Ishikawa (cell line): ENCODE measurements around the gene OPRL1.

Source experiments
- CEBPB ChIP-seq: IDR thresholded peaks from 2 replicates; pipeline ENCODE4 v1.6.1; 2012
- CREB1 ChIP-seq: IDR thresholded peaks from 2 replicates; pipeline ENCODE4 v1.6.1; 2012; ENCODE audit warnings: low read depth
- EGR1 ChIP-seq: IDR thresholded peaks from 2 replicates; pipeline ENCODE4 v1.6.1; 2012
- EP300 ChIP-seq: IDR thresholded peaks from 2 replicates; pipeline ENCODE4 v1.6.1; 2012; ENCODE audit warnings: borderline replicate concordance
- FOXM1 ChIP-seq: IDR thresholded peaks from 2 replicates; pipeline ENCODE4 v1.6.1; 2012; ENCODE audit warnings: low read depth, borderline replicate concordance
- MAX ChIP-seq: IDR thresholded peaks from 2 replicates; pipeline ENCODE4 v1.6.1; 2012
- NFIC ChIP-seq: IDR thresholded peaks from 2 replicates; pipeline ENCODE4 v1.6.1; 2012
- RAD21 ChIP-seq: IDR thresholded peaks from 2 replicates; pipeline ENCODE4 v1.6.1; 2012; ENCODE audit warnings: low read depth
- TAF1 ChIP-seq: IDR thresholded peaks from 2 replicates; pipeline ENCODE4 v1.6.1; 2012; ENCODE audit warnings: low read depth, mild to moderate bottlenecking
- TCF12 ChIP-seq: IDR thresholded peaks from 2 replicates; pipeline ENCODE4 v1.6.1; 2012; ENCODE audit warnings: low read depth
- TEAD4 ChIP-seq: IDR thresholded peaks from 2 replicates; pipeline ENCODE4 v1.6.1; 2012
- YY1 ChIP-seq: IDR thresholded peaks from 2 replicates; pipeline ENCODE4 v1.6.1; 2012; ENCODE audit warnings: low read depth
- ZBTB7A ChIP-seq: IDR thresholded peaks from 2 replicates; pipeline ENCODE4 v1.6.1; 2012; ENCODE audit warnings: low read depth
- TF ChIP-seq, protein P1 (sequence below): IDR thresholded peaks from 2 replicates; pipeline ENCODE4 v1.6.1; 2012
- TF ChIP-seq, protein P2 (sequence below): IDR thresholded peaks from 2 replicates; pipeline ENCODE4 v1.6.1; 2012; ENCODE audit warnings: low read depth, mild to moderate bottlenecking

Gene OPRL1

DNA sequence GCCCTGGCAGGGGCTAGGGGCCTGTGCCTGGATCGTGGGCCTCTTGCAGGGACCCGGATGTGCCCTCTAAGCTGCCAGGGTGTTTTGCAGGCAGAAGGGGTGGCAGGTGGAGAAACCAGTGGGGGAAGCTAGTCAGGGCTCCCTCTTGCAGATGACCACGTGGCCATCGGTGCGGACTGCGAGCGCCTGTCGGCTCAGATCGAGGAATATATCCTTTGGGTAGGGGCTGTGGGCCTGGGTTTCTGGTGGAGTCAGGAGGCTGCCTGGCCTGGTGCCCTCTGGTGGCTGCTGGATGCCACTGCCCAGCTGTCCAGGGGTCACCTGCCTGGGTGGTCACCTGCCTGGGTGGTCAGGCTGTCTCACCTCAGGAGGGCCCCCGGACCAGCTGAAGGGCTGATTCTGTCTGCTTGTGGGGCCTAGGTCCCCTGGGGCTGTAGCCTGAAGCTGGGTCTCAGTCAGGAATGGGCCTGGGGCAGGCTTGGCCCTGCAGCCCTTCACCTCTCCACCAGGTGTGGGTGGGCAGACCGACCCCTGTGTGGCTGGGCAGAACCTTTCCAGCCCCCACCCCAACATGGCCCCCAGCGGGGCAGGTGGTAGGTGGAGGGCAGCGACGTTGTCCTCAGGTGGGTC is 10.2 kb upstream of the OPRL1 start:
- peak; percentile 25; the same call in 1 of the 2 replicates for TF ChIP-seq RAD21
- no peak for TF ChIP-seq EGR1

DNA sequence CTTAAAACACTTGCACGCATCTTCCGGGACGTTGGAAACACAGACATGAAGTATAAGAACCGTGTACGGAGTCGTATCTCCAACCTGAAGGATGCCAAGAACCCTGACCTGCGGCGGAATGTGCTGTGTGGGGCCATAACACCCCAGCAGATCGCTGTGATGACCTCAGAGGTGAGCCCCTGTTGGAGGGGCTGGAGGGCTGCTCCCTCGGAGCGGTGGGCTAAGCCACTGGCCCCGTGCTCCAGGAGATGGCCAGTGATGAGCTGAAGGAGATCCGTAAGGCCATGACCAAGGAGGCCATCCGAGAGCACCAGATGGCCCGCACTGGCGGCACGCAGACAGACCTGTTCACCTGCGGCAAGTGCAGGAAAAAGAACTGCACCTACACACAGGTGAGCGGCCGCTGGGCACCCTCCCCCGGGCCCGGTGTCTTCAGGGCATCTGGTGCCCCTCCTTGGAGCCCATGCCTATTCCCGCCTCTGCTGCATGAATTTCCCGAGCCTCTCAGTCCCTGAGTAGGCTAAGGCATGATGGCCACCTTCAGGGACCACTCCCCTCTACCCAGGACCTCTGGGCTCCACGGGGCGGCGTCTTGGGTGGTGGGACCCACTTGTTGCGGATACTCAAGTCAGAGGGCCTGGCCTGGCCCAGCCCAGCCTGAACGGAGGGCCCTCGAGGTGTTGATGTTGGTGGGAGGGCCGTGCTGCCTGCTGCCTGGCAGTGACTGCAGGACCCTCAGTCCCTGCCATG is 9.5 kb upstream of the OPRL1 start:
- TF ChIP-seq EGR1 (no peak), TAF1 (no peak), CREB1 (no peak), RAD21 (no peak), YY1 (no peak), ZBTB7A (no peak), FOXM1 (no peak), TEAD4 (no peak), MAX (no peak), CEBPB (no peak), NFIC (no peak)
- TF ChIP-seq, protein P1, sequence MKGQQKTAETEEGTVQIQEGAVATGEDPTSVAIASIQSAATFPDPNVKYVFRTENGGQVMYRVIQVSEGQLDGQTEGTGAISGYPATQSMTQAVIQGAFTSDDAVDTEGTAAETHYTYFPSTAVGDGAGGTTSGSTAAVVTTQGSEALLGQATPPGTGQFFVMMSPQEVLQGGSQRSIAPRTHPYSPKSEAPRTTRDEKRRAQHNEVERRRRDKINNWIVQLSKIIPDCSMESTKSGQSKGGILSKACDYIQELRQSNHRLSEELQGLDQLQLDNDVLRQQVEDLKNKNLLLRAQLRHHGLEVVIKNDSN = no peak

DNA sequence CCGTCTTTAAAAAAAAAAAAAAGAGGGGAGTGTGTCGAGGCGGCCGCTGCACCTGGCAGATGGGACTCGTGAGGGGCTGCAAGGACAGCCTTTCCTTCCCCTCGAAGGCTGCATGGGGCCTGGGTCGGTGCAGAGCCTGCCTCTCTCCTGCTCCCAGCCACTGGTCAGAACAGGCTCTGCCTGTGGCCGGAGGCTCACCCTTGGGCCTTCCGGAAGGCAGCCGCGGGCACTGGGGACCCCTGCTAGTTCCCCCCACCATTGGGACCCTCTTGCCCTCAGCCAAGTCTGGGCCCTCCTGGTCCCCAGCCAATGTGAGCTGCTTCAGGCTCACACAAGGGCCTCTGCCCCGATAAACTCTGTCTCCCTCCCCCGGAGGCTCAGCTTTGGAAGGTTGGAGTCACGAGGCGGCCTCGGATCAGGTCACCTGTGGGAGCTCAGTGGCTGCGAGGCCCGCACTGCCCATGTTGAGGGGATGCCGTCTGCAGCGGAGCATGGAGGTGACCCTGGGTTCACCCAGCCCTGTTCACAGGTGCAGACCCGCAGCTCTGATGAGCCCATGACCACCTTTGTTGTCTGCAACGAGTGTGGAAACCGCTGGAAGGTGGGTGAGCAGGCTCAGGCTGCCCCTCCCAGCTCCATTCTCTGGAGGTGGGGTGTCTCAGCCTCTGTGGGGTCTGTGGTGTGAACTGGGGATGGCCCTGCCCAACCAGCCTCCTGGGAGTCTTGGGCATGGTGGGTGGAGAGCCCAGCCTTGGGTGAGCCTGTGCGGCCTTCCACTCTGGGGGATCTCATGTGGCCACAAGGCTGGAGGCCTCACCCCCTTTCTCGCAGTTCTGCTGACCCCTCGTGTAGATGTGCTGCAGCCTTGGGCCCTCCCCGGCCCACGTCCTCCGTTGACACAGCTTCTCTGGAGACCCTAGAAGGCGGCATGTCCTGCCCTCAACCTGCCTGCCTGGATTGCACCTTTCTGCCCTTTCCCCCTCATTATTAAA is 8.2 kb upstream of the OPRL1 start:
- TF ChIP-seq FOXM1 (no peak), TEAD4 (no peak), MAX (no peak), CEBPB (no peak), TCF12 (no peak), NFIC (no peak), ZBTB7A (no peak), EGR1 (no peak), CREB1 (no peak), EP300 (no peak), TAF1 (no peak), RAD21 (no peak), YY1 (no peak)
- TF ChIP-seq, protein P2, sequence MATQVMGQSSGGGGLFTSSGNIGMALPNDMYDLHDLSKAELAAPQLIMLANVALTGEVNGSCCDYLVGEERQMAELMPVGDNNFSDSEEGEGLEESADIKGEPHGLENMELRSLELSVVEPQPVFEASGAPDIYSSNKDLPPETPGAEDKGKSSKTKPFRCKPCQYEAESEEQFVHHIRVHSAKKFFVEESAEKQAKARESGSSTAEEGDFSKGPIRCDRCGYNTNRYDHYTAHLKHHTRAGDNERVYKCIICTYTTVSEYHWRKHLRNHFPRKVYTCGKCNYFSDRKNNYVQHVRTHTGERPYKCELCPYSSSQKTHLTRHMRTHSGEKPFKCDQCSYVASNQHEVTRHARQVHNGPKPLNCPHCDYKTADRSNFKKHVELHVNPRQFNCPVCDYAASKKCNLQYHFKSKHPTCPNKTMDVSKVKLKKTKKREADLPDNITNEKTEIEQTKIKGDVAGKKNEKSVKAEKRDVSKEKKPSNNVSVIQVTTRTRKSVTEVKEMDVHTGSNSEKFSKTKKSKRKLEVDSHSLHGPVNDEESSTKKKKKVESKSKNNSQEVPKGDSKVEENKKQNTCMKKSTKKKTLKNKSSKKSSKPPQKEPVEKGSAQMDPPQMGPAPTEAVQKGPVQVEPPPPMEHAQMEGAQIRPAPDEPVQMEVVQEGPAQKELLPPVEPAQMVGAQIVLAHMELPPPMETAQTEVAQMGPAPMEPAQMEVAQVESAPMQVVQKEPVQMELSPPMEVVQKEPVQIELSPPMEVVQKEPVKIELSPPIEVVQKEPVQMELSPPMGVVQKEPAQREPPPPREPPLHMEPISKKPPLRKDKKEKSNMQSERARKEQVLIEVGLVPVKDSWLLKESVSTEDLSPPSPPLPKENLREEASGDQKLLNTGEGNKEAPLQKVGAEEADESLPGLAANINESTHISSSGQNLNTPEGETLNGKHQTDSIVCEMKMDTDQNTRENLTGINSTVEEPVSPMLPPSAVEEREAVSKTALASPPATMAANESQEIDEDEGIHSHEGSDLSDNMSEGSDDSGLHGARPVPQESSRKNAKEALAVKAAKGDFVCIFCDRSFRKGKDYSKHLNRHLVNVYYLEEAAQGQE = no peak
- TF ChIP-seq, protein P1 = no peak

- TF ChIP-seq RAD21 (no peak), TAF1 (no peak), EGR1 (no peak), CEBPB (no peak), CREB1 (no peak), FOXM1 (no peak), TCF12 (no peak), MAX (no peak), YY1 (no peak), EP300 (no peak), NFIC (no peak), TEAD4 (no peak), ZBTB7A (no peak)
- TF ChIP-seq, protein P1 = no peak
- TF ChIP-seq, protein P2 = no peak
Observed at GRCh38 chr20:64072498-64073063, 7.3 kb upstream of the OPRL1 start.
